Activated effector memory CD4-positive, alpha-beta T cell treated with anti-CD3 and anti-CD28 coated beads, Interleukin-2, amount 50 U/mL, for 16 hours (primary cell): ENCODE data around the gene PAEP.

Experiments used
- DNase-seq: peaks from one replicate; pipeline ENCODE4 v3.0.0-alpha.2; 2020

Gene PAEP

GRCh38 chr9:135551031-135551430 is 10.5 kb upstream of the PAEP start:
- DNase-seq = no peak

- no peak for DNase-seq
These were observed 10.1 kb upstream of the PAEP start for GRCh38 chr9:135551456-135551855.

- DNase-seq = no peak
These were observed 9.4 kb upstream of the PAEP start for GRCh38 chr9:135552021-135552697.

GRCh38 chr9:135552698-135553171 is 8.8 kb upstream of the PAEP start:
- DNase-seq = no peak

- DNase-seq = no peak
These were observed 6.8 kb upstream of the PAEP start for GRCh38 chr9:135554718-135555117.

- no peak for DNase-seq
These were observed 6.4 kb upstream of the PAEP start for GRCh38 chr9:135555203-135555602.

- DNase-seq = no peak
These were observed 5.6 kb upstream of the PAEP start for GRCh38 chr9:135555910-135556309.

GRCh38 chr9:135559606-135560005 is 1.9 kb upstream of the PAEP start:
- no peak for DNase-seq

GRCh38 chr9:135562235-135562745 is 734 bp downstream of the PAEP start:
- no peak for DNase-seq

GRCh38 chr9:135563039-135563476 is 1.5 kb downstream of the PAEP start:
- DNase-seq = no peak

- no peak for DNase-seq
These were observed 2.3 kb downstream of the PAEP start for GRCh38 chr9:135563858-135564257.

GRCh38 chr9:135565141-135565628 is 3.6 kb downstream of the PAEP start:
- DNase-seq = no peak

GRCh38 chr9:135565636-135566035 is 4.1 kb downstream of the PAEP start:
- DNase-seq = no peak

- DNase-seq = no peak
These were observed 5.0 kb downstream of the PAEP start for GRCh38 chr9:135566552-135566951.

- no peak for DNase-seq
These were observed 5.8 kb downstream of the PAEP start for GRCh38 chr9:135567311-135567710.

- DNase-seq = no peak
These were observed 6.5 kb downstream of the PAEP start for GRCh38 chr9:135568026-135568425.

GRCh38 chr9:135570456-135570855 is 8.9 kb downstream of the PAEP start:
- no peak for DNase-seq

GRCh38 chr9:135572233-135572632 is 10.7 kb downstream of the PAEP start:
- no peak for DNase-seq

- no peak for DNase-seq
These were observed 11.6 kb downstream of the PAEP start for GRCh38 chr9:135573124-135573523.

- DNase-seq = no peak
These were observed 12.8 kb downstream of the PAEP start for GRCh38 chr9:135574331-135574730.

- DNase-seq = no peak
These were observed 13.4 kb downstream of the PAEP start for GRCh38 chr9:135574943-135575342.

- DNase-seq = no peak
These were observed 14.6 kb downstream of the PAEP start for GRCh38 chr9:135575995-135576631.

- DNase-seq = no peak
These were observed 15.7 kb downstream of the PAEP start for GRCh38 chr9:135577256-135577655.

GRCh38 chr9:135579356-135579755 is 17.8 kb downstream of the PAEP start:
- DNase-seq = no peak
